GM21360 (cell line): ENCODE measurements around the gene FGF14.
"Not testable (repeated sequence)": the region's sequence is repeated elsewhere in the genome, so short reads cannot be mapped to it uniquely, and the experiment has no call there.

ENCODE experiments used
- ATAC-seq: cut with Tn5 transposase; IDR thresholded peaks from one replicate; pipeline ENCODE4 v1.9.1; 2021; ENCODE audit warnings: mild to moderate bottlenecking, moderate library complexity; ENCODE audit not compliant: unreplicated experiment

FGF14 gene

DNA sequence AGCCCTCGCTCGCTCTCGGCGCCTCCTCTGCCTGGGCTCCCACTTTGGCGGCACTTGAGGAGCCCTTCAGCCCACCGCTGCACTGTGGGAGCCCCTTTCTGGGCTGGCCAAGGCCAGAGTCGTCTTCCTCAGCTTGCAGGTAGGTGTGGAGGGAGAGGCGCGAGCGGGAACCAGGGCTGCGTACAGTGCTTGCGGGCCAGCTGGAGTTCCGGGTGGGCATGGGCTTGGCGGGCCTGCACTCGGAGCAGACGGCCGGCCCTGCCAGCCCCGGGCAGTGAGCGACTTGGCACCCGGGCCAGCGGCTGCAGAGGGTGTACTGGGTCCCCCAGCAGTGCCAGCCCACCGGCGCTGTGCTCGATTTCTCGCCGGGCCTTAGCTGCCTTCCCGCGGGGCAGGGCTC, 333.5 kb downstream of the FGF14 start:
- not testable (repeated sequence) for ATAC-seq

DNA sequence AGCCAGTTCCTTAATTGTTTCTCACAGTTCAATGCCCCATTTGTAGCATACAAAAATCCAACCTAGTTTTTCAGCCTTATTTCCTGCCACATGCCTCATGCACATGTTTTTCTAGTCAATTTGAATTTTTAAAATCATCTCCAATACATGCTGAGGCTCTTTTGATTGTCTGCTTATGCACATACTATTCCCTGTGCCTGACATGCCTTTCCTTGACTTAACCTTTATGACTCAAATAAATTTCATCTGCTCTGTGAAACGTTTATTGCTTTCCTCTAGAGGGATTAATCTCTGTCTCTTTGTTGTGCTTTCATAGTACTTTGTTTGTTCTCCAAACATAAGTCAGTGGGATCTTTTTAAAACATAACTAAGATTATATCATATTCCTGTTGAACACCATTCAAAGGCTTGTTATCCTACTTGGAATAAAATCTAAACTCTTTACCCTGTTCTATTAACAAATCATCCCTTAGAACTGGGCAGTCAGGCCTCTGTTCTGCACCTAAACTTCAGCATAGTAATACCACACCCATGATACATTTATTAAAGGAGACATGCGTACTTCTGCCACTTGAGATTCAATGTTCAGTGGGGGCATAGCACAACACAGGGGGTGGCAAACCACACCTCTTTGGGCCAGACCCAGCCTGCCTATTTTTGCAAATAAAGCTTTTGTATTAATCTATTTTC, 346.6 kb downstream of the FGF14 start:
- ATAC-seq: no peak

DNA sequence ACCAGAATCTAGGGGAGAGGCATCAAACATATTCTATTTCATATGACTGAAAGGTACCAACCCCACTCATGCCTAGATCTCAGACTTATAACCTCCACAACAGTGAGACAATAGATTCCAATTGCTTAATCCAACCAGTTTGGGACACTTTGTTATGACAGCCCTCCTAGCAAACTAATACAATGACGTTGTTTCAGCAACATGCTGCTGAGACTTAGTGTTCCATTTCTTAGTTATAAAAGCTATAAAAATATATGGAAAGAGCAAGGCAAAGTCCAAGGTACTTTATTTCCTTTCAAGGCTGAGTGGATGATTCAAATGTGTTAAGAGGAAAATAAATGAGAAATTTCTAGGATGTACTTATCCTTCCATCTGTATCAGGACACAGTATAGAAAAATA, 352.0 kb downstream of the FGF14 start:
- no peak for ATAC-seq

DNA sequence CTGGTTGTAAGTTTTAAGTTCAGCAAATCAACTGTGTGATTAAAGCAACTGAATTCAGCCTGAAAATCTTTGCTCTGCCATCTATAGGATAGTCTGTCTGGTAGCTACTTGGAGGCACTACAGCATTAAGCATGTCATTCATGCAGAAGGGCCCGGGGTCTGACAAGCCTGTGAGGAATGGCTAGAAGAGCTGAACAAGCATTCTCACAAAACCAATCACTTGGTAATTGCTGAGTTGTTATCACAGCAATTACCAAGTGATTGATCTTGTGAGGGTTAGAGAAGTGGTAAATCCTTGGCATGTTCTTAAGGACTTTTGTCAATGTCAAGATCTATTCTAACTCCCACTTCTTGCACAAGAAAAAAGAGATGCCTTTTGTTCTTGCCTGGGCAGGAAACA, 356.1 kb downstream of the FGF14 start:
- ATAC-seq: no peak

DNA sequence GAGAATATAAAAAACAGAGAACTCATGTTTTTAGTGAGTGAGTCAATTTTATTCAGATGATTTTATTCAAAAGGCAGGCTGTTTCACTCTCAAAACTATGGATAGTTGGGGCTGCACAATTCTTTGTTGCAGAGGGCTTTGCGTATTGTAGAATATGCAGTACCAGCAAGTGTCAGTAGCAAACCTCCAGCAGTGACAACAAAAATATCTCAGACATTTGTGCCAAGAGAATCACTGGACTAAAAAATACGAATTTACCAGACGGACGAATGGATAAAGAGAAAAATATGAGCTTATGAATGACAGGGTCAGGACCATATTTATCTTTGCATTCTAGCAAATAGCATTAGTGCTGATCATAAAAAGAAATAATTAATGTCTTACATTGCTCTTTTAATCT, 359.1 kb downstream of the FGF14 start:
- ATAC-seq: no peak

DNA sequence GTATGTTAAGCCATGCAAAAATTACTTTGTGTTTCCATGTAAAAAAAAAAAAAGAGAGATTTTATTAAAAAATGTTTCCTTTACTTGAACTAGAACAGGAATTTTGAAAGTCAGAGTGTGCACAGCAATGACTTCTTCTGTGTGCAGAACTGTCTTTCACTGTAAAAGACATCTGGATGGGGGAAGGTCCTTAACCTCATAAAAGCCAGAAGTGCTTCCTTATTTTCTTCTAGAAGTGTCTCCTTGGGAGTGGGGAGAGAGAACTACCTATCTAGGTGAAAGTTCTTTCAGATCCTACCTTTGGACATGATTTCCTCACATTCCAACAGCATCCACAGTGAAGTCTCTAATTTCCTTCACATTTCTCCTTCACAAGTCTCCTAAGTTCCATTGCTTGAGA, 360.3 kb downstream of the FGF14 start:
- no peak for ATAC-seq

DNA sequence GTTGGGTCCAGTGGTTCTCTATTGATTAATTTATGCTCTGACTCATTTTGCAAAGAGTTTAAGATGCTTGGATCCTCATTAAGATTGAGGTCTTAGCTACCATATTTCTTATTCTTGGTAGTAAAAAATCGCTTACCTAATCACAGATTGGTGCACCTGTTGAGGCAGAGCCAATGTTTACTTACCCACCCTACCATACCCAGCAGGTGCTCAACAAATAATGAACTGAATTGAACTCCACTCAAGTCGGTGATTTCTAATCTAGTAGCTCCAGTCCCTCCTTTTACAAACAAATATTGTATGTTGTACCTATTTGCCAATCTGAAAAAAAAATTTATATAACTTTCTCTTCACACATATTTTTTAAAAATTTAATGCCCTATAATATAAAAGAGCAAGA, 361.0 kb downstream of the FGF14 start:
- no peak for ATAC-seq

DNA sequence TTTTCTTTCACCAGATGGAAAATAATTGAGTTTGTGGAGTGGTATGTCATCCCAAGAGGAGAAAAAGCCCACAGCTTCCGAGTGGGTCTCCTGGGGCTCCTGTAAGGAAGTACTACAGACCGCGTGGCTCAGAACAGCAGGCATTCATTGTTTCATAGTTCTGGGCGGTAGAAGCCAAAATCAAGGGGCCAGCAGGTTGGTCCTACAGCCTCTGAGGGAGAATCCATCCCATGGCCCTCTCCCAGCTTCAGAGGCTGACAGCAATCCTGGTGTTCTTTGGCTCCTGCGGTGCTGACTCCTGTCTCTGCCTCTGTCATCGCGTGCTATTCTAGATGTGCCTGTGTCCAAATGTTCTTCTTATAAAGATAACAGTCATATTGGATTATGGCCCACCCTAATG, 362.6 kb downstream of the FGF14 start:
- no peak for ATAC-seq

DNA sequence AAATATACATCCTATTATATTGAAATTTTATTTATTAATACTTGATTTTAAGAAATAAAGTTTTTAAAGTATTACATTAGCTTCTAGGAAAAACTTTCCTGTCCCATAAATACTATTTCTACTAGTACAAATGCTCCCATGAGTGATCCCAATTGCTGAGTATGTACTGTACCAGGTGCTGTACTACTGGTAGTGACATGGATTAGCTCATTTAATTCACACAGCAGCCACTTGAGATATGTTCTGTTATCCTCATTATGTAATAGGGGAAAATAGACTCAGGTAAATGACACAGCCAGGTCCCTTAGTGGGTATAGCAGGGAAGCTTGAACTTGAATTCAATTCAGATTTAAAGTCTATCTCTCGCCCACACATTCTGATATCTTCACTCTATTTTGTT, 363.1 kb downstream of the FGF14 start:
- no peak for ATAC-seq

DNA sequence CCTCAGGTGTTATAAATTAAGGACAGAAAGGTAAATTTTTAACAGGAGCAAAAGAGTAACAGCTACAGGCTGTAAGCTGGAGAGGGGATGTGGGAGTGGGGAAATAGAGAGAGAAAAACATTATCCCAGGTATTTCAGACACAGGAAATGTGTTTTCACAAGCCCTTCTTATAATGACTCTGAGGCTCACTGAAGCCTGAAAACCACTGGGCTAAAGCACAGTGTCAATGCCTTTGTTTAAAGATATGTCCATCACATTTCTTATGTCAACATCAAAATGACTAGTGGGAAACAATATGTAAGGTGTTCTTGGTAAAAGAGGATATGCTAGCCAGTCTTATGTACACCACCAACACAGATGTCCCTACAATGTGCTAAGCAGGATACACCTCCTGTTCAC, 365.9 kb downstream of the FGF14 start:
- no peak for ATAC-seq

DNA sequence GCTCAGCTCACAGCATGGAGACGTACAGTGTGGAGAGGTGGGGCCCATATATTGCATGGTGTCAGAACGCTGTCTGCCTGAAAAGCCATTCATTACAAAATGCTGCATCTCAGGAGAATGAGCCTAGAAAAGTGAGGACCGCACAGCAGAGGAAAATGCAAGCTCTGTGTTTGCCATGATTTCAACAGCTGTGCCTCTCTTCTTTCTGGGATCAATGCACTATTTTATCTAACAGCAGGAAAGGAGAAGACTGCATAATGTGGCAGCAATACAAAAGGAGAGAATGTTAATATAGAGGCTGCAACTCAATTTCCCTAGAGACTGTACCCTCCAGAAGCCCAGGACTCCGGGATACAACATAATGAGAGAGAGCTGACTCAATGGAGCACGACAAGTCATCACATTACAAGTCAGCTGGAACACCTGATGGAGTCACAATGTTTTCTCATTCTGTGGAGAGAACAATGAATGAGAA, 368.0 kb downstream of the FGF14 start:
- ATAC-seq: no peak

DNA sequence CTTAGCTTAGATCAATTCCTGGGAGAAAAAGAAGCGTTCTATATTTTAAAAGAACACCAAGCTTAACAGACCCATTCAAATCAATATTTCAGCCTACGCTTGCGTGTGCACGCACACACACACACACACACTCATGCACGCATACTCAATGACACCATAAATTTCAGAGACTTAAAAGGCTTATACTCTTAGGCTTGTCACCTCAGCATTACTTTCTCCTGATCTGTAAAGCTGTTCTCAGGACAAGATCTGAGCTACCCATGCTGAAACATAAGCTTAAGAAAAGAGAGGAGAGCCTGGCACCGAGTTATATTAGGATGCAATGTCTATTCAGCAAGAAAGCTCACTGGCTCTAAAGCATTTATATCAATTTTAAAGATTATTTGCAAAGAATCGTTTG, 368.5 kb downstream of the FGF14 start:
- ATAC-seq: no peak

DNA sequence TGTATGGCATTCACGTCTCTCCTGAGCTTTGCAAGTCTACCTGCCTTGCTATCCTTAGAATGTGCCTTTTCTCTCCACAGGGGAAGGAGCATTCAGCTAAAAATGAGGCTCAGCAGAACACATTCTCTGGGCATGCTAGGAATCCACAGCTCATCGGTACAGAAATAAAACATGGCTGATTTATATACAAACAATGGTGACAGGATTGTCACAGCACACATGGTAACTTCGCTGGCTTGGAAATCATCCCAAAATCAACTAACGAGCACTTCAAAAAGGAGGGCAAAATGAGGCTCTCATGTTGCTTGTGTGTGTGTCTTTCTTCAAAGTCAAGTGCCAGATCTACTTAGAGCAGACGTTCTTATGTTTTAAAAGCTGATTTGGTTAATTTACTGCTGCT, 373.0 kb downstream of the FGF14 start:
- ATAC-seq: no peak

DNA sequence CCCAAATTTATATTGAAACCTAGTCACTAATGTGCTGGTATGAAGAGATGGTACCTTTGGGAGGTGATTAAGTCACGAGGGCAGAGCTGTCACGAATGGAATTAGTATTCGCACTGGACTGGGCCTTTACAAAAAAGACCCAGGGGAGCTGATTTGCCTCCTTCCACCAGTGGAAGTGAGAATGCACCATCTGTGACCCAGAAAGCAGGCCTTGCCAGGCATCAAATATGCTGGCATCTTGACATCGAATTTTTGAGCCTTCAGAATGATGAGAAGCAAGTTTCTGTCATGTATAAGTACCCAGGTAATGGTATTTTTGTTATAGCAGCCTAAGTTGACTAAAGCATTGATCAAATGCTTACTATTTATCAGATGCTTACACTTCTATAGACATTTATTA, 373.6 kb downstream of the FGF14 start:
- ATAC-seq: no peak

DNA sequence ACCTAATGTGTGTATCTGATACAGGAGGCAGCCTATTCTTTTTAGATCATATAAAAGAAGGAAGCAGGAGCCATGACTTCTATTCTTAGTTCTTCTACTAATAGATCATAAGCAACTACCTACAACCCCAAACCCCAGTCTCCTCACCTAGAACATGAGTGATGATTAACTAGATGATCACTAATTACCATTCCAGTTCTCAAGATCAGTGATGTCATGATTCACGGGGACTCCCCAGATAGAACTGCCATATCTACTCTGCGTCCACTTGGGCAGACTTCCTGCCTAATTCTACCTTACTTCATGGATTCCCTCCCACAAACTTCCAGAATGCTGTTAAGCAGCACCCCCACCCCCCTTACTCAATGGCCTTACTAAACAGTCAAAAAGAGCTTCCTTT, 380.1 kb downstream of the FGF14 start:
- ATAC-seq: no peak

DNA sequence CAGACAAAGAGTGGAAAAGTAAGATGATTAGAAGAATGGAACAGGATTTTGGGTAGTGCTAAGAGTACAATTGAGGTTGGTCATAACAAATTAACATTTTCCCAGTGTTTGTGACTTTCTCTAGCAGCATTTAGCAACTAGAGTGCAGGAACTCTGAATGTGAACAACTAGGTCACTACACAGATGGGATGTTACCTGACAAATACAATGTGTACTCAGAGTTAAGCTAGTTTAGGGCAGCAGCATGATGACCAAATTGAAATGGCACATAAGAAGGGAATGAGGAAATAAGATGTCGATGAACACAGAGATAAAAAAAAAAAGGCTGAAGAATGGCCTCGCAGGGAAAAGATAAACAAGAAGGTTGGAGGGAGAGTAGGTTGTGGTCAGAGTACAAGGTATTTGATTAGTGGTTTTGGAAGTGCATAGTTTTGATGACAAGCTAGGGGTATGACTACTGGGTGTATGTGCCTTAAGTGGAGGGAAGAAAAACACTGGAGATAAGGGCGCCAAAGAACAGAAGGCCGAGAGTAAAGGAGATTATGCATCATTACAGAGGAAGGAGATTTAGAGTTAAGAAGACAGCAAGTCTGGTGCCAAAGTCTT, 381.1 kb downstream of the FGF14 start:
- no peak for ATAC-seq

DNA sequence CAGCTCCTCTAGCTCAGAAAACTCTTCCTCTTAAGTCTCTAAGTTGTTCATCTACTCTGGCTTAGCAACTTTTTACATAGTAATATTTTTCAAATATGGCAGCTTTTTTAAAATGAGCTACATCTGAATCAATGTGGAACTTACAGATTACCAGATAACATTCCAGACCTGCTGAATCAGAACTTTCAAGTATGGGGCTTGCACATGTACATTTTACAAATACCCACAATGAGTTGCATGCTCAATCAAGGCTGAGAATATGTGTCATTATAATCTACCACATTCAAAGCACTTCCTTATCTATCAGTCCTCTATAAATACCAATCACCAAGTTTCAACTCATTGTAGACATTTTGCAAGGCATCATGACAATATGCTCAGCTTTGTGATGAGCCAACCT, 383.1 kb downstream of the FGF14 start:
- no peak for ATAC-seq

DNA sequence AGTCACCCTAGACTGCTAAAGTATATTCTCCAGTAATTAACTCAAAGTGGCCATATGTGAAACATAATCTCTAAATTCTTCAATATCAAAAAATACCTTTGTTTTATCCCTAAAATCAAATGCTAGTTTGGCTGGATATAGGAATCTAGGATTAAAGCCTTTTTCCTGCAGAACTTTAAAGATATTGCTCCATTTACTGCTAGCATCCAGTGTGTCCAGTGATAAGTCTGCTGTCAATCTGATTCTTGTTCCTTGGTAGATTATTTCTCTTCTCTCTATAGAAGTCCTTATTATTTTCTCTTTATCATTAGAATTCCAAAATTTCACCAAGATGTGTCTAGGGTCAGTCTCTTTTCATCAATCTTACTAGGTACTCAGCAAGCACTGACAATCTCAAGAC, 384.6 kb downstream of the FGF14 start:
- ATAC-seq: no peak

DNA sequence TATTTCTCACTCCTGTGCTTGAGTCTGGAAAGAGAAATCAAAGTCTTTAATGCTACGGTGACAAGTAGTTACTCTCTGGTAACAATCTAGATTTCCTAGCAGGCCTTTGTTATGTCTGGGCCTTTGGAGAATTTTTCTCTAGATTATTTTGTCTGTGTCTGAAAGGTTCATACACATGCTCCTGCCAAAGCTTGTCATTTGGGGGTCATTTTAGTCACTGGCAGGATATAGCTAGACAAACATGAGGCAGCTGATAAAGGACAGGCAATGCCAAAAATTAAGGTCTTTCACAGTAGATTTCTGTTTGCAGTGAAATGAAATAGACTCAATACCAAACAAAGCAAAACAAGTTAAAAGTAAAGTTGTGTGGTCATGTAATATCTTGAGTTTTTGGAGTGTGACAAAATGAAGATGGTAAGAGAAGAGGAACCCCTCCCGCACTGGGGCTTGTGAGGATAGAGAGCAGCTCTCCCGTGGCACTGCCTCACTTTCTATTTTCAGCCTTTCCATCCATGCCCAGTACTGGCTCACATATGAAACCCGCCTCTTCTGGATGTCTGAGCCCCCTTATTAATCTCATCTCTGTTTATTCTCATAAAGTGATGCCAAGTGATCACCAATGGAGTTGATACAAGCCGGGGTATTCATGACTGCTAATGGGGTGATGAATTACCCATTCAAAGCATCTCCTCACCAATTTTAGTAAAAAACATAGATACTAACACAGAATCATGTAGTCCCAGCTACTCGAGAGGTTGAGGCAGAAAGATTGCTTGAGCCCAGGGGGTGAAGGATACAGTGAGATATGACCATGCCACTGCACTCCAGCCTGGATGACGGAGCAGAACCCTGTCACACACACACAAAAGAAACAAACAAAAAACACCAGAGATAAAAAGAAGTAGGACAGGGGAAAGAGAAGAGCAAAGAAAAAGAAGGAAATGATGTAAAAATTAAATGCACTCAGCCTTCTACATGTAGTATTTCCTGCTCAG, 389.3 kb downstream of the FGF14 start:
- no peak for ATAC-seq

DNA sequence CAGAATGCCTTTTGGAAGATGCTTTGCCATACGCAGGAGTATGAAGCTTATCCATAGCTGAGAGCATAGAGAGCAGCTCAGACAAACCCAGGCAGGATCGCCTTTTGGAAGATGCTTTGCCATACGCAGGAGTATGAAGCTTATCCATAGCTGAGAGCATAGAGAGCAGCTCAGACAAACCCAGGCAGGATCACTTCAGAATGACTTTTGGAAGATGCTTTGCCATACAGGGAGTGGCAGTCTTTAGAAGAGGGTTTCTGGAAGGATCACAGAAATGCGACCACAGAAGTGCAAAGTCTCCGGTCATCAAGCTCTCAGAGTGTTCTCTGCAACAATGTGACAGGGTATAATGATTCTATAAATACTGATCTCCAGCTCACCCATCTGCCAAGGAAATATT, 390.4 kb downstream of the FGF14 start:
- ATAC-seq: not testable (repeated sequence)

DNA sequence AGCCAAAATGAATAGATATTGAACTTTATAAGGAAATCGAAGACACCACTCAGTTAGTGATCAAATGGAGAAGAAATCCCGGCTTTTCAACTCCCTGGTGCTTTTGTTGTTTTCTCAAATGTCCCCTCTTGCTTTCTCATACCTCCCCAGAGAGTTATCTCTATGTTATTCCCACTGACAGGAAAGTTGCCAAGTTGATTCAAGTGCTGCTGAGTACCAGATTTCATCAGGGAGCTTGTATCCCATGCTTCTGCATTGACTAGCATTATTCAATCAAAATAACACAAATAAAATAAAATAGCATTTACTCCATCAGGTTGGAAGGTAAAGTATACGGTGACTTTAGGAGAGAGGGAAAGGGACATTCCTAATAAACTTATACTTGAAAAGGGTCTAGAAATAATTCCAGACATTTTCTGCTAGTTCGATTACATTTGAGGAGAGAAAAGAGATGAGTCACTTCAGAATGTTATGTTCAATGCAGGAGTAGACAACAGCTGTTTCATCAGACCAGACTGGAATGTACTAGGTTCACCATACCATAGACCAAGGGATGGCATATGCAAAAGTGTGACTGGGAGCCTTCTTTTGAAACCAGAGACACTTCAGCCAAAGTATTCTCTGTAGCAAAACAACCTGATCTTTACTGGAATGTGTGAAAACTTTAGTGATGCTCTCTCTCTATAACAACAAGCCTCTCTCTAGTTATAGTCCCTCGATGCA, 397.8 kb downstream of the FGF14 start:
- ATAC-seq: no peak
